ENCODE data around the gene PTPN4. TPM values are rescaled to one million over a fixed set of nuclear protein-coding genes. Genes with fewer than 3 reads are reported as not detected.

The PTPN4 gene
- total RNA-seq, 1 experiment from 2014 or later = 52.4 TPM

DNA sequence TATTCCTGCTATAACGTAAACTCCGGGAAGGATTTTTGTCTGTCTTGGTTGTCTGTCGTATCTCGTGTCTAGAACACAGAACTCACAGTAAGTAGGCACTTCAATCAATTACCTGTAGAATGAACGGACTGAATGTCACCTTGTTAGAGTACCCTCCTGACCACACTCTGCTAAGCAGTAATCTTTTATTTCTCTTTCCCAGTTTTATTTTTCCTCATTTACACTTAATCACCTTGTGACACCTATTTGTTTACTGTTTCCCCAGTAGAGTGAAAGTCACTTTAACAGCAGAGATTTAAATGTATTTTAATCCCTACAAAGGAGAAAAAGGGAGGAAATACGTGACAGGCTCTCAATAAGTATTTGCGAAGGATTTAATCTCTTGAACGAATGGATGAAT, 252.6 kb downstream of the PTPN4 start:
- DNase-seq = no peak
- no peak for TF ChIP-seq CTCF (IDR thresholded peaks at IDR 0.05; ENCODE audit: unreplicated experiment)
- no peaks in the 10 kb centered on the region for H3K27me3 Mint-ChIP-seq (ENCODE audit: unreplicated experiment)
- H3K36me3 Mint-ChIP-seq (ENCODE audit: insufficient read depth, unreplicated experiment) = peaks cover 30% of the 10 kb centered on the region
- peak overlapping the region; percentile 91 for H3K27ac Mint-ChIP-seq (ENCODE audit: unreplicated experiment)
- peaks cover 45% of the 10 kb centered on the region for H3K4me1 Mint-ChIP-seq (ENCODE audit: low read depth, unreplicated experiment)
- BruUV-seq (replicated peaks) = no TSS peak
- intact Hi-C loops (cut with micrococcal nuclease; ENCODE audit: unreplicated experiment) = loop anchor here (2.0 to 10.0 kb wide), 3 partner anchors 54 to 258 kb away; partner anchors contain the start of gene PTPN4
- CTCF ChIA-PET = interaction anchor here (1.0 to 1.5 kb wide), 4 partner anchors 15 to 163 kb away, joined by 3 to 5 read pairs (median 3); no protein-coding TSS in a partner anchor
- H3K9me3 Mint-ChIP-seq (ENCODE audit: low read depth, unreplicated experiment) = no peaks in the 10 kb centered on the region
- peak overlapping the region; percentile 84 for H3K4me3 Mint-ChIP-seq (ENCODE audit: low read depth, unreplicated experiment)

- no peak for TF ChIP-seq CTCF (IDR thresholded peaks at IDR 0.05; ENCODE audit: unreplicated experiment)
- CTCF ChIA-PET = interaction anchor here (0.7 to 1.5 kb wide), 5 partner anchors 16 to 162 kb away, joined by 3 to 5 read pairs (median 3); no protein-coding TSS in a partner anchor
- H3K36me3 Mint-ChIP-seq (ENCODE audit: insufficient read depth, unreplicated experiment) = peaks cover 30% of the 10 kb centered on the region
- peak within 1 kb of the TSS; percentile 91 for H3K27ac Mint-ChIP-seq (ENCODE audit: unreplicated experiment)
- H3K27me3 Mint-ChIP-seq (ENCODE audit: unreplicated experiment) = no peaks in the 10 kb centered on the region
- DNase-seq = peak; percentile 93
- H3K4me3 Mint-ChIP-seq (ENCODE audit: low read depth, unreplicated experiment) = peak within 1 kb of the TSS; percentile 84
- intact Hi-C loops (cut with micrococcal nuclease; ENCODE audit: unreplicated experiment) = loop anchor here (1.0 to 10.0 kb wide), 4 partner anchors 54 to 258 kb away; partner anchors contain the start of gene PTPN4
- no peaks in the 10 kb centered on the region for H3K9me3 Mint-ChIP-seq (ENCODE audit: low read depth, unreplicated experiment)
- peaks cover 48% of the 10 kb centered on the region for H3K4me1 Mint-ChIP-seq (ENCODE audit: low read depth, unreplicated experiment)
- BruUV-seq (replicated peaks) = no TSS peak
These were observed 253.3 kb downstream of the PTPN4 start, which contains the start of gene EPB41L5 for GRCh38 chr2:120012771-120013596. TSS of gene EPB41L5 (plus strand) at chr2:120013077. CDS start at chr2:120019085, 6,008 bp downstream.

DNA sequence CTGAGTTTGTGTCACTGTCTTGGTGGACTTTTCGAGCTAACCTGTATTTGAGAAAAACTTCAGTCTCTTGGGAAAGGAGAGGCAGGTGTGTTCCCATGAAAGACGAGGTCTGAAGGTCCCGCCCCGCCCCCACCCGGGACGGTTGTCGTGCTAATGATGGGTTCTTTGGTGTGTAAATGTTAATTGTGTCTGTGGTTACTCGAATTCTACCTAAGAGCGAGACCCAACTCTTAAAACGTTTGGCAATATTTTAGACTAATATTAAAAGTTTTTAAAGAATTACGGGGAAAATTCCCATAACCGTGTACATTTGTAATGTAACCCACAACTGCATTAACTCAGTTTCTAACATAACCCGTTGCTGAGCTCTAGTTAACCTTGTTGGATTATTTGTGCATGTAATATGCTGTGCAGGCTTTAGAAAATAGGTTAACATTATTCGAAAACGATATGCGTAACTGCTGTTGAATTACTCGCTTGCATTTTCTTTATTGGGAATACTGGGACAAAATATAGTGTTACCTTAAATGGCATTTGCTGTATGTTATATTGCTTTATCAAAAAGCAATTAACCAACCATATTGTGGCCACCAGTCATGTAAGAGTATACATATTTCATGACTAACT, 254.0 kb downstream of the PTPN4 start:
- TSS peak; percentile 79 for BruUV-seq (replicated peaks)
- peak overlapping the region; percentile 84 for H3K4me3 Mint-ChIP-seq (ENCODE audit: low read depth, unreplicated experiment)
- H3K27ac Mint-ChIP-seq (ENCODE audit: unreplicated experiment) = no peak overlapping the region
- CTCF ChIA-PET = interaction anchor here (1.2 to 1.5 kb wide), 3 partner anchors 13 to 94 kb away, joined by 3 to 9 read pairs (median 3); no protein-coding TSS in a partner anchor
- no peak for TF ChIP-seq CTCF (IDR thresholded peaks at IDR 0.05; ENCODE audit: unreplicated experiment)
- H3K9me3 Mint-ChIP-seq (ENCODE audit: low read depth, unreplicated experiment) = no peaks in the 10 kb centered on the region
- intact Hi-C loops (cut with micrococcal nuclease; ENCODE audit: unreplicated experiment) = loop anchor here (1.0 to 10.0 kb wide), 4 partner anchors 53 to 259 kb away; partner anchors contain the start of gene PTPN4
- DNase-seq = no peak
- H3K27me3 Mint-ChIP-seq (ENCODE audit: unreplicated experiment) = no peaks in the 10 kb centered on the region
- H3K36me3 Mint-ChIP-seq (ENCODE audit: insufficient read depth, unreplicated experiment) = peaks cover 30% of the 10 kb centered on the region
- peaks cover 48% of the 10 kb centered on the region for H3K4me1 Mint-ChIP-seq (ENCODE audit: low read depth, unreplicated experiment)

DNA sequence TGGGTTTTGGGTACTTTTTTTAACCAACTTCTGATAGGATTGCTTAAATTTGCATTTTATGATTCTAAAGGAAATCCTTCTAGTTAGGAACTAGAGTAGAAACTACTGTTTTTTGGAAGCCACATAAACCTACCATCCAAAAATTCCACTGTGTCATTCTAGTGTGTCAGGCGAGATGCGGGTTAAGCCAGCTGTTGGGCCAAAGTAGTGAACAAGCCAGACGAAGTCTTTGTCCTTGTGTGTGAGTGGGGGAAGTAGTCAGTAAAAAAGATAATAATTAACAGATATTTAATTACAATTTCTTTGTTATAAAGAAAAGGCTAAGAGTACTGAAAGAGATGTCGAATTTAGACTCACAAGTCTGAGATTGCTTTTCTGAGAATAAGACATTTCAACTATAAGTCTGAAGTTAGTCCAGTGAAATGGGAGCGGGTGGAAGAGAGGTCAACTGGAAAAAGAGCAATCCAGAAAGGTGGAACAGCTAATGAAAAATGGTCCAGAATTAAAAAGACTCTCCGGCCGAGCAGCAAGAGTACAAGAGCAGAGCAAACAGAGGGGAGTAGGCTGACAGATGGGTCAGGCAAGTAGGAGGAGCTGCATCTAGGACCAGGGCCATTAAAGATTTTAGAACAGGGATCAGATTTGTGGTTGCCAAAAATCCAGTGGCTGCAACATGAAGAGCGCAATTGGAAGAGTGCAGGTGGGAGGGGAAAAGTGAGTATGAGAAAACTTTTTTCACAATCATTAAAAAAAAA, 254.7 kb downstream of the PTPN4 start:
- CTCF ChIA-PET = interaction anchor here (0.7 to 1.2 kb wide), 2 partner anchors 12 to 64 kb away, joined by 5 to 9 read pairs; no protein-coding TSS in a partner anchor
- peaks cover 35% of the 10 kb centered on the region for H3K36me3 Mint-ChIP-seq (ENCODE audit: insufficient read depth, unreplicated experiment)
- H3K9me3 Mint-ChIP-seq (ENCODE audit: low read depth, unreplicated experiment) = no peaks in the 10 kb centered on the region
- no peak for DNase-seq
- H3K27ac Mint-ChIP-seq (ENCODE audit: unreplicated experiment) = no peak overlapping the region
- TF ChIP-seq CTCF (IDR thresholded peaks at IDR 0.05; ENCODE audit: unreplicated experiment) = no peak
- no TSS peak for BruUV-seq (replicated peaks)
- H3K4me3 Mint-ChIP-seq (ENCODE audit: low read depth, unreplicated experiment) = peak overlapping the region; percentile 84
- intact Hi-C loops (cut with micrococcal nuclease; ENCODE audit: unreplicated experiment) = loop anchor here (5.0 to 10.0 kb wide), 2 partner anchors 158 to 260 kb away; partner anchors contain the start of gene PTPN4
- H3K4me1 Mint-ChIP-seq (ENCODE audit: low read depth, unreplicated experiment) = peaks cover 48% of the 10 kb centered on the region
- H3K27me3 Mint-ChIP-seq (ENCODE audit: unreplicated experiment) = no peaks in the 10 kb centered on the region

Measured in Calu3 (cell line).